Parathyroid adenoma (tissue), 2 donors: ENCODE data around the gene SERPINB5.

Experiments used
- H2AFZ ChIP-seq: fragments of 300-600 bp; sonication (generic); one replicate; pipeline ENCODE4 v1.7.0; 2017; ENCODE audit warnings: antibody characterized with exemption, mild to moderate bottlenecking
- H3K27ac ChIP-seq: fragments of 300-600 bp; sonication (generic); one replicate; pipeline ENCODE4 v1.7.0; 2017
- H3K27me3 ChIP-seq: fragments of 300-600 bp; sonication (generic); one replicate; pipeline ENCODE4 v1.7.0; 2017; ENCODE audit warnings: low read length; ENCODE audit not compliant: control insufficient read depth, insufficient read depth
- H3K36me3 ChIP-seq: fragments of 300-600 bp; sonication (generic); one replicate; pipeline ENCODE4 v1.7.0; 2017; ENCODE audit warnings: low read length; ENCODE audit not compliant: control insufficient read depth, insufficient read depth
- H3K4me1 ChIP-seq: fragments of 300-600 bp; sonication (generic); one replicate; pipeline ENCODE4 v1.7.0; 2017; ENCODE audit warnings: control low read depth
- H3K4me2 ChIP-seq: fragments of 300-600 bp; sonication (generic); one replicate; pipeline ENCODE4 v1.7.0; 2017; ENCODE audit warnings: low read length
- H3K4me3 ChIP-seq: fragments of 300-600 bp; sonication (generic); one replicate; pipeline ENCODE4 v1.7.0; 2017; ENCODE audit warnings: low read depth, low read length
- H3K79me2 ChIP-seq: fragments of 300-600 bp; sonication (generic); one replicate; pipeline ENCODE4 v1.7.0; 2017; ENCODE audit warnings: control low read depth
- H3K9ac ChIP-seq: fragments of 300-600 bp; sonication (generic); one replicate; pipeline ENCODE4 v1.7.0; 2017; ENCODE audit warnings: mild to moderate bottlenecking
- H3K9me3 ChIP-seq: fragments of 300-600 bp; sonication (generic); one replicate; pipeline ENCODE4 v1.7.0; 2017; ENCODE audit warnings: low read length; ENCODE audit not compliant: control insufficient read depth
- CTCF ChIP-seq: fragments of 300-600 bp; sonication (generic); IDR thresholded peaks from one replicate; pipeline ENCODE4 v1.7.0; 2017; ENCODE audit warnings: antibody characterized with exemption, mild to moderate bottlenecking
- donor health status: primary hyperparathyroidism.

Gene SERPINB5

GRCh38 chr18:63433334-63433866 is 43.4 kb upstream of the SERPINB5 start:
- no peak overlapping the region for H3K9ac ChIP-seq
- H3K4me3 ChIP-seq = no peak overlapping the region
- no peak overlapping the region for H2AFZ ChIP-seq
- no peak overlapping the region for H3K27ac ChIP-seq
- no peaks in the 10 kb centered on the region for H3K4me1 ChIP-seq
- H3K4me2 ChIP-seq = no peak overlapping the region
- no peaks in the 10 kb centered on the region for H3K27me3 ChIP-seq
- no peak for TF ChIP-seq CTCF
- no peaks in the 10 kb centered on the region for H3K36me3 ChIP-seq
- H3K79me2 ChIP-seq = no peaks in the 10 kb centered on the region
- H3K9me3 ChIP-seq = no peaks in the 10 kb centered on the region

GRCh38 chr18:63438181-63438580 is 38.6 kb upstream of the SERPINB5 start:
- Histone ChIP-seq H3K27ac (no peak overlapping the region), H3K9me3 (no peaks in the 10 kb centered on the region), H3K4me3 (no peak overlapping the region), H3K4me1 (no peaks in the 10 kb centered on the region), H2AFZ (no peak overlapping the region), H3K36me3 (no peaks in the 10 kb centered on the region), H3K79me2 (no peaks in the 10 kb centered on the region), H3K4me2 (no peak overlapping the region), H3K27me3 (no peaks in the 10 kb centered on the region), H3K9ac (no peak overlapping the region)
- no peak for TF ChIP-seq CTCF

GRCh38 chr18:63439334-63439733 is 37.4 kb upstream of the SERPINB5 start:
- Histone ChIP-seq H2AFZ (peak overlapping the region; percentile 66), H3K9ac (no peak overlapping the region), H3K27me3 (no peaks in the 10 kb centered on the region), H3K36me3 (no peaks in the 10 kb centered on the region), H3K4me1 (no peaks in the 10 kb centered on the region), H3K27ac (no peak overlapping the region), H3K79me2 (no peaks in the 10 kb centered on the region), H3K4me2 (no peak overlapping the region), H3K9me3 (no peaks in the 10 kb centered on the region), H3K4me3 (no peak overlapping the region)
- TF ChIP-seq CTCF = peak; percentile 85

GRCh38 chr18:63440219-63440618 is 36.5 kb upstream of the SERPINB5 start:
- H3K9ac ChIP-seq = no peak overlapping the region
- H3K4me2 ChIP-seq = no peak overlapping the region
- no peaks in the 10 kb centered on the region for H3K79me2 ChIP-seq
- H3K4me1 ChIP-seq = no peaks in the 10 kb centered on the region
- H3K4me3 ChIP-seq = no peak overlapping the region
- no peaks in the 10 kb centered on the region for H3K27me3 ChIP-seq
- no peak overlapping the region for H3K27ac ChIP-seq
- H3K36me3 ChIP-seq = no peaks in the 10 kb centered on the region
- H3K9me3 ChIP-seq = no peaks in the 10 kb centered on the region
- no peak for TF ChIP-seq CTCF
- peak overlapping the region; percentile 66 for H2AFZ ChIP-seq

- H3K27ac ChIP-seq = no peak overlapping the region
- H3K27me3 ChIP-seq = no peaks in the 10 kb centered on the region
- no peaks in the 10 kb centered on the region for H3K36me3 ChIP-seq
- no peak for TF ChIP-seq CTCF
- H3K4me2 ChIP-seq = no peak overlapping the region
- no peak overlapping the region for H3K9ac ChIP-seq
- no peaks in the 10 kb centered on the region for H3K9me3 ChIP-seq
- no peaks in the 10 kb centered on the region for H3K79me2 ChIP-seq
- no peak overlapping the region for H2AFZ ChIP-seq
- H3K4me1 ChIP-seq = no peaks in the 10 kb centered on the region
- H3K4me3 ChIP-seq = no peak overlapping the region
Measured at GRCh38 chr18:63440881-63441280, 35.9 kb upstream of the SERPINB5 start.
